Mucosa of descending colon (tissue), 3 donors: ENCODE measurements around the gene ARSG. TPM values are rescaled to one million over a fixed set of nuclear protein-coding genes. Genes with fewer than 3 reads are reported as not detected.
"Not testable (repeated sequence)": the region's sequence is repeated elsewhere in the genome, so short reads cannot be mapped to it uniquely, and the experiment has no call there.

Experiments used
- ATAC-seq: fragments of 200-7000 bp; cut with Tn5 transposase; one replicate; pipeline ENCODE4 v1.9.1; 2020; ENCODE audit warnings: mild to moderate bottlenecking, moderate library complexity
- DNase-seq, 3 donors: peaks; one replicate each; pipeline ENCODE4 v3.0.0-alpha.2; 2020
- H3K36me3 ChIP-seq: fragments of 200-600 bp; one replicate; pipeline ENCODE4 v1.8.0; 2021; ENCODE audit warnings: low read depth, mild to moderate bottlenecking
- H3K4me1 ChIP-seq: fragments of 200-600 bp; one replicate; pipeline ENCODE4 v1.8.0; 2021; ENCODE audit warnings: low read depth, mild to moderate bottlenecking
- H3K4me3 ChIP-seq: fragments of 200-600 bp; one replicate; pipeline ENCODE4 v1.8.0; 2021; ENCODE audit warnings: mild to moderate bottlenecking
- H3K9me3 ChIP-seq: fragments of 200-600 bp; one replicate; pipeline ENCODE4 v1.8.0; 2021; ENCODE audit warnings: mild to moderate bottlenecking
- intact Hi-C, 2 donors: fragments of 100-400 bp; cut with DNase I in 1 of 2; cut with micrococcal nuclease in 1 of 2; formaldehyde crosslinking; loops; one replicate each; pipeline versions ENCODE4 v1.11.0 to v1.11.1; 2022; cut with DNase I, micrococcal nuclease
- total RNA-seq, 3 donors: library from RNA; stranded (reverse); fragmentation: NEBNext Ultra II Directional in 2 of 3; extraction: Animal tissue kit (Norgen Biotek cat#: 25700) in 2 of 3; gene quantifications; one replicate each; pipeline versions ENCODE4 v1.2.1 to v1.2.4, GENCODE V29; 2021 to 2023
- TF ChIP-seq, protein P1 (sequence below): fragments of 200-600 bp; IDR thresholded peaks from one replicate; pipeline ENCODE4 v1.8.0; 2022; ENCODE audit warnings: antibody characterized with exemption, mild to moderate bottlenecking
- donor health status: DM: no; HTN: no; CAD: no; lungs with moderate emphysema.
- donor health status: DM: no; HTN: no; CAD: no.
- donor health status: DM: no; HTN: yes; CAD: no.

ARSG gene
- total RNA-seq, 3 donors from 2014 or later = 1.7 to 3.1 (median 2.1) TPM

DNA sequence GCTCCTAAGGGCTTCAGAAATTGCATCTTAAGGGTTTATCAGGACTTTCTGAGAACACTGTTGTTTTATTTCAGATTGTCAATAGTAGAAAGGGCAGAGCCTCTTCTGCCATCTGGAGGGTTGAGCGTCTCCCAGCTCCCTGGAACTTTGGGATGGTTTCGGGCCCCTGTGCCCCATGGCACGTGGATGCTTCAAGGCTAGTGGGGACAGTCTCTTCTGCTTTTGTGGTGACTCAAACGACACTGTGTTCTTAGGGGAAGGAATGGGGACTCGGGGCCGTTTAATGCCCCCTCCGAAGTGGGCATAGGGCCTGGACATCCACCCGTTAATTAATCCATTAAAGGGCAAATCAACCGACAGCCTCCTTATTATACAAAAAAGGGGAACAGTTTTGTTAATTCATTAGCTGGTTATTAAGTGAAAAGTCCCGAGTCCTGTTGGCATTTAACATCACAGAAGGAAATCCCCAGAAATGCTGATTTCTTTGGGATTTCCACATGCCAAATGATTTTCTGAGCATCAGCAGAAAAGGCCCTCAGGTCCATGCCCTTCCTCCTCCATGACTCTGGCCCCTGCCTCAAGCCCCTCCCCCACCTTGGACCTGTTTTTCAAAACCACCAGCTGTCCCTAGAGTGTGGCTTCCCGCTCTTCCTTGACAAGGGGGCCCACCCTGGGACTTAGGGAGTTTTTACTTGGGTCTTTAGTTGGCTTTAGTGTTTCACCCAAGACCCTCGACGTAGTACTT is 68.7 kb downstream of the ARSG start:
- Histone ChIP-seq H3K36me3 (no peaks in the 10 kb centered on the region), H3K4me1 (no peaks in the 10 kb centered on the region), H3K9me3 (no peaks in the 10 kb centered on the region), H3K4me3 (no peak overlapping the region)
- DNase-seq (no peak), ATAC-seq (no peak)
- intact Hi-C loops = no loop called here
- TF ChIP-seq, protein P1, sequence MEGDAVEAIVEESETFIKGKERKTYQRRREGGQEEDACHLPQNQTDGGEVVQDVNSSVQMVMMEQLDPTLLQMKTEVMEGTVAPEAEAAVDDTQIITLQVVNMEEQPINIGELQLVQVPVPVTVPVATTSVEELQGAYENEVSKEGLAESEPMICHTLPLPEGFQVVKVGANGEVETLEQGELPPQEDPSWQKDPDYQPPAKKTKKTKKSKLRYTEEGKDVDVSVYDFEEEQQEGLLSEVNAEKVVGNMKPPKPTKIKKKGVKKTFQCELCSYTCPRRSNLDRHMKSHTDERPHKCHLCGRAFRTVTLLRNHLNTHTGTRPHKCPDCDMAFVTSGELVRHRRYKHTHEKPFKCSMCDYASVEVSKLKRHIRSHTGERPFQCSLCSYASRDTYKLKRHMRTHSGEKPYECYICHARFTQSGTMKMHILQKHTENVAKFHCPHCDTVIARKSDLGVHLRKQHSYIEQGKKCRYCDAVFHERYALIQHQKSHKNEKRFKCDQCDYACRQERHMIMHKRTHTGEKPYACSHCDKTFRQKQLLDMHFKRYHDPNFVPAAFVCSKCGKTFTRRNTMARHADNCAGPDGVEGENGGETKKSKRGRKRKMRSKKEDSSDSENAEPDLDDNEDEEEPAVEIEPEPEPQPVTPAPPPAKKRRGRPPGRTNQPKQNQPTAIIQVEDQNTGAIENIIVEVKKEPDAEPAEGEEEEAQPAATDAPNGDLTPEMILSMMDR = no peak

DNA sequence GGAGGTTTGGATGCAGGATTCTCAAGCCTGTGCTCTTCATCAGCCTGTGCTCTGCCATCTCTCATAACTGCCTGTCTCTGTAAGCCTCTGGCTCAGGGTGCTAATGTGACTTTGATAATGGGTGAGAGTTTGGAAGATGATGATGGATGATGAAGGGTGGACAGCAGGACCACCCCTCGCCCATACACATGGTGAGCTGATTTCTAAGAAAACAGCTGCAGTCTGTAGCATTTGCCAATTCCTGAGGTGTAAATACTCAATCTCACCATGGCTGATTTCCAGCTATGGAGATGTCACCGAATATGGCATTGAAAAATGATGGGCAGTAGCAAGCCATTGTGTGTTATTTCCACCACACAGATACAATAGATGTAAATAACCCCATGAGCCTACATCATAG is 74.2 kb downstream of the ARSG start:
- Histone ChIP-seq H3K9me3 (no peaks in the 10 kb centered on the region), H3K4me3 (no peak overlapping the region), H3K4me1 (no peaks in the 10 kb centered on the region), H3K36me3 (no peaks in the 10 kb centered on the region)
- TF ChIP-seq, protein P1 = no peak
- ATAC-seq (no peak), DNase-seq (no peak)
- intact Hi-C loops = no loop called here

DNA sequence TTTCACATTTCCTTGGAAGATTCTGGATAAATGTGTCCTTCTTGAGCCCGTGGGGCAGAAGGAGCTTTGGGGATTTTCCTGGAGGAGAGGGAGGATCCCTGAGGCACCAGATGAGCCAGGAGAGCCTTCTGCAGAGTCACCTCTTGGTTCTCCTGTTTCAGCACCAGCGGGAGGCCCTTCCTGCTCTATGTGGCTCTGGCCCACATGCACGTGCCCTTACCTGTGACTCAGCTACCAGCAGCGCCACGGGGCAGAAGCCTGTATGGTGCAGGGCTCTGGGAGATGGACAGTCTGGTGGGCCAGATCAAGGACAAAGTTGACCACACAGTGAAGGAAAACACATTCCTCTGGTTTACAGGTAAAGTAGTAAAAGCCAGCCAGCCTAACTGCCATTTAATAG is 77.1 kb downstream of the ARSG start:
- H3K4me1 ChIP-seq = no peaks in the 10 kb centered on the region
- DNase-seq (no peak), ATAC-seq (no peak)
- TF ChIP-seq, protein P1 = no peak
- no peaks in the 10 kb centered on the region for H3K9me3 ChIP-seq
- no peak overlapping the region for H3K4me3 ChIP-seq
- intact Hi-C loops = no loop called here
- no peaks in the 10 kb centered on the region for H3K36me3 ChIP-seq

DNA sequence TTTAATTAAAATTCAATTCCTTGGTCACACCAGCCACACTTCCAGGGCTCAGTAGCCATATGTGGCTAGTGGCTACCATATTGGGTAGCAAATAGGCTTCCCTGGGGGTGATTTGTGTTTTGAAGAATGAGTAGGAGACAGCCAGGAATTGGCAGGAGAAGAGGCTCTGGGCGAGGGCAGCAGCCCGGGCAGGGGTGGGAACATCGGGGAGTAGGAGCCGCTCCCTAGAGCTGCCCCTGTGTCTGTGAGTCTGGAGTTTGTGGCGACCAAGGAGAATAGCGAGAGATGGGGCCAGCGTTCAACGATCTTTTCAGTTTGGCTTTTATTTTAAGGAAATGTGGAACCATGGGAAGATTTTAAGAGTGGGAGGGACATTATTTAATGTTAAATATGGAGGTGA is 84.3 kb downstream of the ARSG start:
- ATAC-seq (no peak), DNase-seq (no peak)
- Histone ChIP-seq H3K4me3 (no peak overlapping the region), H3K36me3 (no peaks in the 10 kb centered on the region), H3K4me1 (no peaks in the 10 kb centered on the region), H3K9me3 (no peaks in the 10 kb centered on the region)
- intact Hi-C loops = no loop called here
- TF ChIP-seq, protein P1 = no peak

DNA sequence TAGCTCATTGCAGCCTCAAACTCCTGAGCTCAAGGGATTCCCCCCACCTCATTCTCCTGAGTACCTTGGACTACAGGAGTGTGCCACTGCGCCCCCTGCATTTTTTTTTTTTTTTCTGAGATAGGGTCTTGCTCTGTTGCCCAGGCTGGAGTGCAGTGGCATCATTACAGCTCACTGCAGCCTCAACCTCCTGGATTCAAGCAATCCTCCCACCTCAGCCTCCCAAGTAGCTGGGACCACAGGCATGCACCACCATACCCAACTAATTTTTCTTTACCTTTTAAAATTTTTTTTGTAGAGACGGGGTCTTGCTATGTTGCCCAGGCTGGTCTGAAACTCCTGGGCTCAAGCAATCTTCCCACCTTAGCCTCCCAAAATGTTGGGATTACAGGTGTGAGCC is 84.9 kb downstream of the ARSG start:
- ATAC-seq = not testable (repeated sequence)

DNA sequence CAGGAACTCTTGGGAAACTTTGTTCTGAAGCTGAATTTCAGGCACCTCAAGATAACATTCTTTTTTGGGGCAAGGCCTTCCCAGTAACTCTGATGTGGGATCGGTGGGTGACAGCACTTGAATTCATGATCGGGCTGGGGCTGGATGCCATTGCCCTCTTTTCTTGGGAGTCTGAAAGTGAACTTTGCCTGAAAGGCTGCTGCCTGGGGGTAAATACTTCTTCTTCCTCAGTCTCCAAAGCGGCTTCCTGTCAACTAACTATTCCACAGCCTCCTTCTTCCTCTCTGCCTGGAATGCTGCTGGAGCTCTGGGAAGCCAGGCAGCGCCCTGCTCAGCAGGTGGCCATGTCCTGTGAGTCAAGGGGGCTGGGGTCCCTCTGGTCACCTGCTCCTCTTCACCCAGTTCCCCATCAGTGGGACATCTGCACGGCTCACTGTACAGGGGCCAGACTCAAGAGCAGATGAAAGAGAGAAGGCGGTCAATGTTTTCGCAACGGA is 86.5 kb downstream of the ARSG start:
- TF ChIP-seq, protein P1 = no peak
- H3K4me1 ChIP-seq = no peaks in the 10 kb centered on the region
- ATAC-seq (no peak), DNase-seq (no peak)
- H3K4me3 ChIP-seq = no peak overlapping the region
- no peaks in the 10 kb centered on the region for H3K9me3 ChIP-seq
- no peaks in the 10 kb centered on the region for H3K36me3 ChIP-seq
- intact Hi-C loops = no loop called here

More for the DNA sequence above, 84.9 kb downstream of the ARSG start:
- H3K36me3 ChIP-seq, H3K4me3 ChIP-seq, H3K9me3 ChIP-seq, H3K4me1 ChIP-seq, intact Hi-C loops, DNase-seq: not testable (repeated sequence)
